Hepatocyte (in vitro differentiated cells): ENCODE measurements around the gene ANKRD37. TPM values are rescaled to one million over a fixed set of nuclear protein-coding genes. Genes with fewer than 3 reads are reported as not detected.

Experiments used
- DNase-seq: peaks from one replicate; pipeline ENCODE4 v3.0.0-alpha.2; 2016; ENCODE audit warnings: low spot score
- H2AFZ ChIP-seq: fragments of 200-600 bp; sonication (generic); 2 replicates; pipeline ENCODE4 v1.6.0; 2016; ENCODE audit warnings: antibody characterized with exemption, mild to moderate bottlenecking
- H3K27ac ChIP-seq: fragments of 200-600 bp; sonication (generic); 2 replicates; pipeline ENCODE4 v1.5.1; 2016; ENCODE audit warnings: mild to moderate bottlenecking
- H3K27me3 ChIP-seq: fragments of 200-600 bp; sonication (generic); 2 replicates; pipeline ENCODE4 v1.6.1; 2016
- H3K36me3 ChIP-seq: fragments of 200-600 bp; sonication (generic); replicated peaks from 2 replicates; pipeline ENCODE4 v1.5.1; 2016; ENCODE audit warnings: low read depth; ENCODE audit not compliant: insufficient read depth
- H3K4me1 ChIP-seq: fragments of 200-600 bp; sonication (generic); 2 replicates; pipeline ENCODE4 v1.5.1; 2016; ENCODE audit warnings: mild to moderate bottlenecking, moderate library complexity; ENCODE audit not compliant: insufficient read depth
- H3K4me2 ChIP-seq: fragments of 200-600 bp; sonication (generic); 2 replicates; pipeline ENCODE4 v1.6.0; 2016
- H3K4me3 ChIP-seq: fragments of 200-600 bp; sonication (generic); 2 replicates; pipeline ENCODE4 v1.5.1; 2016; ENCODE audit warnings: mild to moderate bottlenecking
- H3K79me2 ChIP-seq: fragments of 200-600 bp; sonication (generic); 2 replicates; pipeline ENCODE4 v1.6.0; 2017; ENCODE audit warnings: mild to moderate bottlenecking
- H3K9me2 ChIP-seq: fragments of 200-600 bp; sonication (generic); replicated peaks from 2 replicates; pipeline ENCODE4 v1.6.0; 2017; ENCODE audit warnings: mild to moderate bottlenecking; ENCODE audit not compliant: insufficient read depth
- H3K9me3 ChIP-seq: fragments of 200-600 bp; sonication (generic); 2 replicates; pipeline ENCODE4 v1.5.1; 2016; ENCODE audit warnings: low read depth, mild to moderate bottlenecking
- H4K20me1 ChIP-seq: fragments of 200-600 bp; sonication (generic); 2 replicates; pipeline ENCODE4 v1.6.0; 2016; ENCODE audit warnings: mild to moderate bottlenecking; ENCODE audit not compliant: insufficient read depth, poor library complexity, severe bottlenecking
- CTCF ChIP-seq: fragments of 200-600 bp; sonication (generic); IDR thresholded peaks from 2 replicates; pipeline ENCODE4 v1.5.1; 2016; ENCODE audit warnings: antibody characterized with exemption, mild to moderate bottlenecking; ENCODE audit not compliant: poor library complexity
- EZH2 ChIP-seq: fragments of 200-600 bp; sonication (generic); IDR thresholded peaks from 2 replicates; pipeline ENCODE4 v1.6.1; 2016; ENCODE audit warnings: antibody characterized with exemption, mild to moderate bottlenecking, borderline replicate concordance
- EZH2phosphoT487 ChIP-seq: fragments of 200-600 bp; sonication (generic); IDR thresholded peaks from one replicate; pipeline ENCODE4 v1.6.1; 2018; ENCODE audit warnings: antibody characterized with exemption, mild to moderate bottlenecking, low read depth, moderate library complexity; ENCODE audit not compliant: unreplicated experiment, severe bottlenecking
- WGBS: methylation state at CpG from one replicate; pipeline ENCODE4 v1.1.6; 2016; ENCODE audit warnings: low lambda C conversion rate; ENCODE audit errors: missing lambda C conversion rate; 5-methylcytosine and 5-hydroxymethylcytosine counted together
- polyA plus RNA-seq: library from polyadenylated mRNA; unstranded; fragments of >200 nt; fragmentation: Nextera tagmentation; extraction: Ambion mirVana; gene quantifications from 2 replicates; pipeline ENCODE4 v1.2.1, GENCODE V29; 2016
- total RNA-seq: library from RNA; depleted of rRNA; stranded (reverse); fragments of >200 nt; gene quantifications from 2 replicates; pipeline ENCODE4 v1.2.3, GENCODE V29; 2014

ANKRD37 gene
- total and polyA plus RNA-seq, 2 experiments from 2014 or later, result 1.7 to 8.6 TPM

- Histone ChIP-seq H4K20me1 (no peaks in the 10 kb centered on the region), H3K27ac (no peak overlapping the region), H3K9me3 (no peaks in the 10 kb centered on the region), H3K36me3 (no peaks in the 10 kb centered on the region), H3K79me2 (no peaks in the 10 kb centered on the region), H3K9me2 (no peaks in the 10 kb centered on the region), H3K4me2 (no peak overlapping the region), H3K27me3 (no peaks in the 10 kb centered on the region), H3K4me1 (no peaks in the 10 kb centered on the region), H2AFZ (no peak overlapping the region), H3K4me3 (no peak overlapping the region)
- WGBS, result 92% methylated on average over 2 of the region's 2 CpGs
- no peak for TF ChIP-seq EZH2
- TF ChIP-seq CTCF, result no peak
- no peak for TF ChIP-seq EZH2phosphoT487
- DNase-seq, result no peak
Observed at GRCh38 chr4:185384061-185384460, 12.6 kb upstream of the ANKRD37 start.

DNA sequence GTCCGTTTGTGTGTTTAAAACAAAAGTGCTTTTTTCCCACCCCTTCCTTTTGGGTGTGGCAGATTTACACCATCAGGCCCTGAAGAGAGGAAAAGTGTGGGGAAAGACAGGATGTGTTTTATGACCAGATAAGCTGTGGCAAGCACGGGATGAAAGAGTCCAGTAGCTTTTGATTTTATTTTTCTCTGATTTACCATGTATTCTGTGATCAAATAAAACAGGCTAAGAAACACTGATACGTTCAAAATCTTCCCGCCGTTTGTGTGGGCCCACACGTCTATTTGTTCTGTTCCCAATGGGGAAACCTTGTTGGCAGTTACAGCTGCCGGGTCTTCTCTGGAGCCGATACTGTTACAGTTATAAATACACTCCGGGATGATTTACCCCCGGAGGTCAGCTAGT is 11.7 kb upstream of the ANKRD37 start:
- H3K4me2 ChIP-seq, result no peak overlapping the region
- DNase-seq, result no peak
- H3K9me2 ChIP-seq, result no peaks in the 10 kb centered on the region
- WGBS, result 49% methylated on average over 10 of the region's 10 CpGs
- H3K27ac ChIP-seq, result no peak overlapping the region
- TF ChIP-seq CTCF (no peak), EZH2 (no peak), EZH2phosphoT487 (no peak)
- no peaks in the 10 kb centered on the region for H3K9me3 ChIP-seq
- no peak overlapping the region for H2AFZ ChIP-seq
- no peaks in the 10 kb centered on the region for H4K20me1 ChIP-seq
- H3K4me1 ChIP-seq, result no peaks in the 10 kb centered on the region
- no peaks in the 10 kb centered on the region for H3K36me3 ChIP-seq
- no peaks in the 10 kb centered on the region for H3K79me2 ChIP-seq
- H3K27me3 ChIP-seq, result no peaks in the 10 kb centered on the region
- no peak overlapping the region for H3K4me3 ChIP-seq

DNA sequence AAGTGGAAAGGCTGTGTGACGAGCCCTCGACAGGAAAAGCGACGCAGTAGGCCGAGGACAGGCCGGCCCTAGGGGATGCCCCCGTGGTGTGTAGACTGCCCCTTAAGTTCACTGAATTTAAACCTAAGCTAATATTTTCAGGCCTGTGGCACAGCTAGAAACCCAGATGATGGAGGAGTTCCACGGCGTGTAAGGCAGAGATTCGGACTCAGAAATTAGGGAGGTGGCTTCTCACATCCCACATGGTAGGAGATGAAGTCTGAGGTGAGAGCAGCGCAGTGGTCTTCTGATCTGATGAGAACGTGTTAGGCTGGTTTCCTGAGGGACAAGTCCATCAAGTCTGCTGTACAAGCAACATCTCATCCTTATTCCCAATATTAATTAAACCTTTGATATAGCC is 8.7 kb upstream of the ANKRD37 start:
- H3K9me3 ChIP-seq, result no peaks in the 10 kb centered on the region
- no peak for TF ChIP-seq EZH2
- no peak for DNase-seq
- no peak overlapping the region for H3K4me3 ChIP-seq
- no peaks in the 10 kb centered on the region for H3K79me2 ChIP-seq
- no peak overlapping the region for H2AFZ ChIP-seq
- no peak overlapping the region for H3K27ac ChIP-seq
- no peak overlapping the region for H3K4me2 ChIP-seq
- no peaks in the 10 kb centered on the region for H3K4me1 ChIP-seq
- no peaks in the 10 kb centered on the region for H3K9me2 ChIP-seq
- no peaks in the 10 kb centered on the region for H3K36me3 ChIP-seq
- 97% methylated on average over 12 of the region's 12 CpGs for WGBS
- H3K27me3 ChIP-seq, result no peaks in the 10 kb centered on the region
- H4K20me1 ChIP-seq, result no peaks in the 10 kb centered on the region

DNA sequence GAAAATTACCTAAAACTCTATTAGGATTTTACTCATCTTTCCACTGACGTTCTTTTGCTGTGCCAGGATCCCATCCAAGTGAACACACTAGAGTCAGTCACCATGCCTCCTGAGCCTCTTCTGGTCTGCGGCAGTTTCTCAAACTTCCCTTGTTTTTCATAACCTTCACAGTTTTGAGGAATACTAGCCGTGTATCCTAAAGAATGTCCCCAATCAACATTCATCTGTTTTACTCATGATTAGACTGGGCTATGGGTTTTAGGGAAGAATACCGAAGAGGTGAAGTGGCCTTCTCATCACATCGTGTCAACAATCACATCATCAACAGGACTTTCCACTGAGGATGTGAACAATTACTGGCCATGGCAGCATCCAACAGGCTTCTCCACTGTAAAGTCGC is 5.7 kb upstream of the ANKRD37 start:
- 95% methylated on average over 6 of the region's 6 CpGs for WGBS
- no peaks in the 10 kb centered on the region for H3K79me2 ChIP-seq
- H3K9me2 ChIP-seq, result no peaks in the 10 kb centered on the region
- no peak overlapping the region for H2AFZ ChIP-seq
- H3K36me3 ChIP-seq, result no peaks in the 10 kb centered on the region
- H3K27ac ChIP-seq, result no peak overlapping the region
- no peak overlapping the region for H3K4me3 ChIP-seq
- H3K27me3 ChIP-seq, result no peaks in the 10 kb centered on the region
- TF ChIP-seq EZH2phosphoT487, result no peak
- TF ChIP-seq CTCF, result no peak
- no peak for TF ChIP-seq EZH2
- H3K4me1 ChIP-seq, result no peaks in the 10 kb centered on the region
- H4K20me1 ChIP-seq, result no peaks in the 10 kb centered on the region
- no peak for DNase-seq
- H3K4me2 ChIP-seq, result no peak overlapping the region
- no peaks in the 10 kb centered on the region for H3K9me3 ChIP-seq
